HG03439 (cell line): Measurements from ENCODE around the gene HSPA6.
"Not testable (repeated sequence)": the region's sequence is repeated elsewhere in the genome, so short reads cannot be mapped to it uniquely, and the experiment has no call there.

Source experiments
- ATAC-seq: cut with Tn5 transposase; IDR thresholded peaks from one replicate; pipeline ENCODE4 v1.9.1; 2021; ENCODE audit warnings: mild to moderate bottlenecking, moderate library complexity; ENCODE audit not compliant: unreplicated experiment

The HSPA6 gene

DNA sequence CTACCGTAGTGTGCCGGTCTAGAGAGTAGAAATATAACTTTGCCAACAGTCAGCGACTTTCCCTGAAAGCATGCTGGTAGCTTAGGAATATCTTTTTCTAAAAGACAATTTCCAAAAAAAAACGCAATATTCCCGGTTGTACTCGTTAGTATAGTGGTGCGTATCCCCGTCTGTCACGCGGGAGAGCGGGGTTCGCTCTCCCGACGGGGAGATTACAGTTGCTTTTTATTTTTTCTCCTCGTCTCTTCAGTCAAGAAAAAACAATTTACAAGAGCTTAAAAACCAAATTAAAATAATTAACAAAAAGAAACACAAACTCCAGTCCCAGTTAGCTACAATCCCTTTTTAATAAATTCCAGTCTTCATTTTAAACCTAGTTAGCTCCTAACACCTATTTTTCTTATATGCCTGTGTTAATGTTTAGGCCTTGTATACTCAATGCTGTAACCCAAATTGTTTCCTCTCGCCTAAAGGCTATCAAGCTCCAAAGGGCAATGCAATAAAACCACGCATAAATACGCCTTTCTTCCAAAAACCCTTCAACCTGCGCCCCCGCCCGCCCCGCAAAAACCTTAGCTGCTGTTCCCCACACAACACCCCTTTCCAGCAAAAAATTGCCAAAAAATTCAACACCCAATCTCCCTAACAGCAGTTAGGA, 7.8 kb downstream of the HSPA6 start:
- no peak for ATAC-seq

DNA sequence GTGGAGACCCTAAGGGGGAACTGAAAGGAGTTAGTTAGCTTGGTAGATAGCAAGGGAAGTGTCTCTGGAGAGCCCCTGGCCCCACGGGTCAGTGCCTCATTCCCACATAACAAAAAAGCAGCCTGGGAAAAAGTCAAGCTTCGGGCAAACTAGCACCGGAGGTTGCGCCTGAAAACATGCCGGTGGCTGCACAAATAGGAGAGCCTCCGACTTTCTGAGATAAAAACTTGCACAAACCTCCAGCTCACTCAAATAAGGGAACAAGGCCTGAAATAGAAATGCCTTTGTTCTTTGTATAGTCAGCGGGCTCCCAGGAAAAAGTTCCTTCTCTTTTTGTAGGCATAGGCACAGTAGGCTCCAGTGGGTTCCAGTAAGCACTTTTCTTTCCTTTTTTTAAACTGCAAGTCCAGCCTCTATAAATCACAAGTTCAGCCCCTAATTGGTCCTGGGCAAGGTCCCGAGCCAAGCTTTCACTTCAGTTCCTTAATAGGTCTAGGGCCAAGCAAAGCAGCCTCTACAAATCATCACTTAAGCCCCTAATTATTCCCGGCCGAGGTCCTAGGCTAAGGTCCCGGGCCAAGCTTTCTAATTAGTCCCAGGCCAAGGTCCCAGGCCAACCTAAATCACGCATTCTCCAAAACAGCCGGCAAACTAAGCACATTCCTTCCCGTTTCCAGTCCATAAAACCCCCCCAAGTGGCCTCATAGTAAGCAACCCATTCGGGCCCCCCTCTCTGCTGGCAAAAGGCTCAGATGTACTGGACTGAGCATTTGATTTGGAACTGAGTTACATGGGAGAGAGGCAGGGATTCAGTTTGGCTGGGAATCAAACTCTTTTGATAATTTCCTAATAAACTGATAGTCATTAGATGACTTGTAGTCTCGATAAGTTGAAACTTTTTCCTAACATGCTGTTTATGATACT, 8.6 kb downstream of the HSPA6 start:
- ATAC-seq: not testable (repeated sequence)

DNA sequence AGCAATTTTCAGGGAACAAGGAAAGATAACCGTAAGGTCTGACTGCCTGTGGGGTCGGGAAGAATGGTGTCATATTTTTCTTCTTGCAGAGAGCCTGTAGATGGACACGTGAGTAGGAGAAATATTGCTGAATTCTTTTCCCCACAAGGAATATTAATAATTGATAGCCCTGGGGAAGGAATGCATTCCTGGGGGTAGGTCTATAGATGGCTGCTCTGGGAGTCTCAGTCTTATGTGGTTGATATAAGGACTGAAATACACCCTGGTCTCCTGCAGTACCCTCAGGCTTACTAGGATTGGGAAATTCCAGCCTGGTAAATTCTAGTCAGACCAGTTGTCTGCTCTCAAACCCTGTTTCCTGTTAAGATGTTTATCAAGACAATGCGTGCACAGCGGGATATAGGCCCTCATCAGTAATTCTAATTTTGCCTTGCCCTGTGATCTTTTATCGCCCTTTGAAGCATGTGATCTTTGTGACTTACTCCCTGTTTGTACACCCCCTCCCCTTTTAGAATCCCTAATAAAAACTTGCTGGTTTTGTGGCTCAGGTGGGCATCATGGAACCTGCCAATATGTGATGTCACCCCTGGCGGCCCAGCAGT, 12.8 kb downstream of the HSPA6 start:
- not testable (repeated sequence) for ATAC-seq

DNA sequence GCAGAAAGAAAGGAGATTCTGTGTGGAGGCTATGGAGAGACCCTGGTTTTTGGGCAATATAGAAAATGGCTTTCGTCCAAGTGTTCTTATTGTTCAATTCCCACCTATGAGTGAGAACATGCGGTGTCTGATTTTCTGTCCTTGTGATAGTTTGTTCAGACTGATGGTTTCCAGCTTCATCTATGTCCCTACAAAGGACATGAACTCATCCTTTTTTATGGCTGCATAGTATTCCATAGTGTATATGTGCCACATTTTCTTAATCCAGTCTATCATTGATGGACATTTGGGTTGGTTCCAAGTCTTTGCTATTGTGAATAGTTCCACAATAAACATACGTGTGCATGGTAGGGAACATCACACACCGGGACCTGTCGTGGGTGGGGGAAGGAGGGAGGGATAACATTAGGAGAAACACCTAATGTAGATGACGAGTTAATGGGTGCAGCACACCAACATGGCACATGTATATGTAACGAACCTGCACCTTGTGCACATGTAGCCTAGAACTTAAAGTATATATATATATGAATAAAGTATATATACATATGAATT, 14.7 kb downstream of the HSPA6 start:
- not testable (repeated sequence) for ATAC-seq

DNA sequence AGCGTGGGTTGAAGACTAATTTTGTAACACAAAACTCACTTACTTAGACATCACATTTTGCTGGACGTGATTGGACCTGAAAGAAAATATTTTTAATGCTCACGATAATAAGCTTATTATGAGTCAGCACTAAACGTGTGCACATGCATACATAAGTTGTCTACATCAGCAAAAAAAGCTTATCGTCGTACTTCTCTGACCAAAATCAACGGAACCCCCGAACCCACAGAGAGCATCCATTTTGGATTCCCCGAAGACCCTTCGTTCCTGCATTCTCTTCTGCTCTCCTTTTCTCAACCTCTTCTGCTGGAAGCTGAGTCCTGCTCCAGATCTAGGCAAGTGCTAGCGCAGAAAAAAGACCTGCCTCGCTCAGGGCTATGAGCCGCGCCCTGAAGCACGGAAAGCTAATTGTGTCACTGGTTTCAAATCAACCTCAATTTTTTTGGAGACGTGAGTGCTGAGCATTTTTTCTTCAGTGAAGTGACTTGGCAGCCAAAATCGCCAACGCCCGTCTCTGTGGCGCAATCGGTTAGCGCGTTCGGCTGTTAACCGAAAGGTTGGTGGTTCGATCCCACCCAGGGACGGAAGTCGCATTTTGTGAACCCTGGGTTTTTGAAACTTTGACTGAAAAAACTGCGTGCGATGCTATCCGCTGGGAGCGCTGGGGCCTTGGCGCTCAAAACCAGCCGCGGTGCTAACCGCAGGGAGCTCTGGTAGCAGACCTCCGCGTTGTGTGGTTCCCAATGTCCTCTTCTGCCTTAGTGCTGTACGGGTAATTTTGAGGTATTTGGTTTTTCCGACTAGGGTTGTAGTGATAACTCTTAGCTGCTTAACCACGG, 15.6 kb downstream of the HSPA6 start:
- peak; percentile 57 for ATAC-seq

DNA sequence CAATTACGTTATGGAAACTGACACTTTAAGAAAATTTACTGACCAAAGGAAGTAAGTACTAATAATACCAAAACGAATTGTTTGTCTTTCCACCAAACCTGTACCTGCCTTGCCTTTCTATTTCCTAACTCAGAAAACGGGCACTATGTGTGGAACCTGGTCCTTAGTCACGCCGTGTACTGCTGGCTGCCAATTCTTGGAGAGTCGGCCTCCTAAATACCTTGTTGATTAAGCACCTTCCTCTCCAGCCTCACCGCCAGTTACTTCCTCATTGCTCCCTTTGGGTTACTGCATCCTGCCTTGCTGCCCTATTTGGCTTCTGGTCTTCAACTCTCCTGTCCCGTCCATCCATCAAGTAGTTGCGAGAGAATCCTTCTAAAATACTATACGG, 16.2 kb downstream of the HSPA6 start:
- ATAC-seq: not testable (repeated sequence)

DNA sequence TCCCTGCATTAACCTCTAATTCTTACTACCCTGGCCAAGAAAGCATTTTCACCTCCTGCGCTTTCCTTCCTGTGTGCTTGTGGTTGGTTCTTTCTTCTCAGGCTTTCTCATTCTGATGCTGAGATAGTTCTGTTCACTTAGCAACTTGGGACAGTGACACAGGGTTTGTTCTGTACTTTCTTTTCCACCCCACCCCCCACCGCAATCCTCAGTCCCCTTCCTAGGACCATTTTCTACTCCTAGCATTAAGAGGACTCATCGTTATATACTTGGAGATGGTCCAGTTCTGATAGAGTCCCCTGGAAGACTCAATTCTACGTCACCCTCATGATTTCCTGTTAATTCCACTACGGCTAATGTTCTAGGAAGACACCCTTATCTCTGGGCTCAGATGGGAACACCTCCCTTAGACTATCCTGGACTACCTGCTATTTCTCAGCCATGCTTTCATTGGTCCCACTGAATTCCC, 17.8 kb downstream of the HSPA6 start:
- peak; percentile 48 for ATAC-seq

DNA sequence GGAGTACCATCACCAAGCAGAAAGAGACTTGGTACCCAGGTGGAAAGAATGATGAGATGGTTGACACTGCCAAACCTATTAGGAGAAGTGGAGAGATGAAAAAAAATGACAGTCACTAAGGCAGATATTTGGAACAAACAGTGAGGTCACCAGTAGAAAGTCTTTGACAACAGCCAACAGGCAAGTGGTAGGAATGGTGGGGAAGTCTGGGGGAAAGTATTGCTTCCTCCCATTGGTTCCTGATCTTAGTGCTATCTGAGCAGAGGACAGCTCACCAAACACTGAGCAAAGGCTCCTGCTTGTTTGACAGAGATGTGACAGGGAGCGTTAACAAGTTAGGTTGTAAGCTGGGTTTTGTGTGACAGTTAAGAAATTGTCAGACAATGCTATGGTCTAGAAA, 18.8 kb downstream of the HSPA6 start:
- not testable (repeated sequence) for ATAC-seq

DNA sequence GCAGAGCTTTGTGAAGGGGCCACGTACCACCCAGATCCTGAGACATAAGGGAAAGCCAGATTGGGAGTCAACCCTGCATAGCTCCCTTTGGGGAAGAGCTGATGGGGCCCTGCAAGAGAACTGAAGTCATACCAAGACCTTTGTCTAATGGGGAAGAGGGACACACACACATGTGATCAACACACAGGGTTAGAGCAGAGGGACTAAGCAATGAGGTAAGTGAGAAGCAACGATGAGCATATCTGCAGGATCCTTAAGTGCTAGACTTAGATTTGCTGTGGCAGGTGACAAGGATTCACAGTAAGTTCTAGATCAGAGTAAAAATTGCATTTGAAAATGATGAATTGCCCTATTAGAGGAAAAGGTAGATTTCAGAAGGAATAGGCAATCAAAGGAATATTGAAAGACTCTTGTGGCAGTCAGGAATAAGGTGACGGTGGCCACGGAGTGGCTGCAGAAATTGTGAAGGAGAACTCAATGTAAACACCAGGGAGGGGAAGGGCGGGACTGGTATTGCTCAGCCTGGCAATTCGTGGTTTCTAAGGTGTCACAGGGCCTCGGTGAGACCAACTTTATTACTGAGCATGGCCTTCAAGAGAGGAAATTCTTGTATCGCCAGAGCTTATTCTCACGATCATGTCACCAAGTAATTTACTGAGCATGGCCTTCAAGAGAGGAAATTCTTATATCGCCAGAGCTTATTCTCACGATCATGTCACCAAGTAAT, 20.8 kb downstream of the HSPA6 start:
- not testable (repeated sequence) for ATAC-seq

DNA sequence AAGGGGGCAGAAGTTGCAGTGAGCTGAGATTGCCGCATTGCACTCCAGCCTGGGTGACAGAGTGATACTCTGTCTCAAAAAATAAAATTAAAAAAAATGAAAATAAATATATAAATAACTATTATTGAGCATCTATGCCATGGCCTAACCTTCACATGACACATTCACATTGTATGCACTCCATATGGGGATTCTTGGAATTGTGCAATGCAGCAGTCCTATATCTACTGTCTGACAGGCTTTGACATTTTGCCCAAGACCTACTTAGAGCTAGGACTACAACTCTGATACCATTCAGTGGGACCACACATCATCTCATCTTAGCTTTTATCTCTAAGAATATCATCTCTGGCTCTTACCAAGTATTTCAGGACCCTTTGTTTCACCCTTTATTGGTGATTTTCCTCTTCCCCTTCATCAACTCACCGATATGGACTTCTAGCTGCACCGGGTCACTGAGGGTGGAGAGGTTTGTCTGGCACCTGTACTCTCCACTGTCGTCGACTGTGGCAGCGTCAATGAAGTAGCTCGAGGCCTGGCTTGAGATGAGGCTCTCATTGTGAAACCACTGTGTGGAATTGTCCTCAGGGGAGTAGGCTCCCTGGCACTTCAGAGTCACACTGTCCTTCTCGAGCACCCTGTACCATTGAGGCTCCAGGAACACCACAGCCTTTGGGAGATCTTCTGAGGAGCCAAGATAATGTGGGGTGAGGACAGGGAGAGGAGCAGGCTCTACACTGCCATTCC, 23.8 kb downstream of the HSPA6 start:
- not testable (repeated sequence) for ATAC-seq

DNA sequence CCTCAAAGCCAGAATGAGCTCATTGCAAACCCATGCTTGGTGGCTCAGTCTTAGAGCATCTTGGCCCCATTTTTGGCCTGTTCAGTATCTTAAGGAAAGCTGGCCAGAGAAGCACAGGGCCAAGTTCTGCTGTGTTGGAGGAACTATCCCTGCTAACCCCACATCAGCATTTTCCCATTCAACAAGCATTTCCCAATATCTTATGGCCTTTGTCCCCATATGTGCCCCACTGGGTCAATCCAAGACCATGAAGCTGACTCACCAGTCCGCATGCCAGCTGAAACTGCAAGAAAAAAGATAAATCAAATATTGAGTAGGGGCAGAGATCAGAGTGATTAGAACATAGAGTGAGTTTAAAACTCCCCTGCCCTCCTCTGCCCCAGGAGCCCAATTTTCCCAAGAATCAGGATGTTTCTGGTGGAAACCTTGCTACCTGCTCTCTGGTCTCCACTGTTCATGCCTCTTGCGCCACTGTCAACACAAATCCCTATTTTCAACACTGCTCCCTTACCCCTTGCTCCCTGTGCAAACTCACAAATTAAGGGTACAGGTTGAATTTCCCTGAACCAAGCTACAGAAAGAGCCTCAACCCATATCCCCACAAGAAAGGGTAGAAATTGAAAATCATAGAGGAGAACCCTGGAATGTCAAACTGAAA, 24.5 kb downstream of the HSPA6 start:
- ATAC-seq: not testable (repeated sequence)

DNA sequence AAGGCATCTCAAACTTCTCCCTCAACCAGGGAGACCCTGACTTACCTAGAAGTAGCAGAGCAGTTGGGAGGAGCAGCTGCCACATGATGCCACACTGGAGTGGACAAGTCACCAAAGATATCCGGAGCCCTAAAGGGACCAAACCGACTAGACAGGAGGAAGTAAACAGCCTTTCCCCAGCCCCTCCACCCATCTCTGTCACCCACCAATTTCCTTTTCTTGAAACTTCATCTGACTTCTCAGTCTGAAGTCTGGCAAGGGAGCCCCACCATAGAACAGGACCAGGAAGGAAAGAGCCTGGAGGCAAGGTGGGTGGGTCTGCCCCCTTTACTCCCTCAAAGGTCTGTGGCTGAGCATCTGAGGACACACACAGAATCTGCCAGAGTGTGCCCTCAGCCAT, 25.3 kb downstream of the HSPA6 start, which contains the start of gene FCGR3A:
TSS of gene FCGR3A (minus strand) at position 167 of the 400 bp plus-strand sequence. CDS start at position 85, 82 bp downstream.
- ATAC-seq: no peak

DNA sequence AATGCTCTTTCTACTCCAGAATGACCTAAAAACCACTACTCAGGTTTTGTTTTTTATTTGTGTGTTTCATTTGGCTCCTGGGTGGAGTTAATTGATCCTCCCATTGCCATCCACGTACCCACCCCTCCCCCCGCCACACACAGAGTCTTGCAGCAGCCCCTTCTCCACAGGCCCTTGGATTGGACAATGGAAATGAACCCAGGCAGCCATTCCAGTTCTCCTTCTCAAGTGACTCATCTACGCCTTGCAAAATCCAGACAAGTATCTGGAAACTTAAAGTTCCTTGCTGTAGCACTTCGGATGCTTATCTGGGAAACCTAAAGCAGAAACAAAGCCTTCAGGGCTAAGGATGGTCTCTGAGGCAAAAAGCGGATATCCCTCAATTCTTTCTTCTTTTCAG, 26.6 kb downstream of the HSPA6 start:
- not testable (repeated sequence) for ATAC-seq

DNA sequence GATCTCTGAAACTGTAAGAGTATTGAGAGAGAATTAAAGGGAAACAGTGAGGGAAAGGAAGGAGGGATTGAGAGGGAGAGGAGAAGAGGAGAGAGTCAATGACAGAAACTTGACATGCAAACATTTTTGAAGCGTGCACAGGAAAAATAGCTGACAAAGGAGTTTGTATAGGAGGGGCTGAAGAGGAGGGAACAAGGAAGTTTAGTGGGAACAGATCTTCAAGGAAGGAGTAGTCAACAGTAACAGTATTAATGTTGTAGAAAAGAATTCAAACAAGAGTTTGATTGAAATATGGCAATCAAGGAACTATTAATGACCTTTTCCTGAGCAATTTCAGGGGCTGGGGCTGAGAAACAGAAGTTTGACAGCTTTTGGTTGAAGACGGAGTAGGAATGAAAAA, 29.3 kb downstream of the HSPA6 start:
- not testable (repeated sequence) for ATAC-seq

DNA sequence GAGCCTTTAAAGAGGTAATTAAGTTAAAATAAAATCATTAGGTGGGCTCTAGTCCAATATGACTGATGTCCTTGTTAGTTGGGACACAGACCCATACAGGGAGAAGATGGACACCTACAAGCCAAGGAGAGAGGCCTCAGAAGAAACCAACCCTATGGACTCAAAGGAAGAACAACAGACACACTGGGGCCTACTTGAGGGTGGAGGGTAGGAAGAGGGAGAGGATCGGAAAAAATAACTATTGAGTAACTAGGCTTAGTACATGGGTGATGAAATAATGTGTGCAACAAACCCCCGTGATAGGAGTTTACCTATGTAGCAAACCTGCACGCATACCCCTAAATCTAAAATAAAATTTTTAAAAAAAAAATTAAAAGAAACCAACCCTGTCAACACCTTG, 30.0 kb downstream of the HSPA6 start:
- ATAC-seq: not testable (repeated sequence)

DNA sequence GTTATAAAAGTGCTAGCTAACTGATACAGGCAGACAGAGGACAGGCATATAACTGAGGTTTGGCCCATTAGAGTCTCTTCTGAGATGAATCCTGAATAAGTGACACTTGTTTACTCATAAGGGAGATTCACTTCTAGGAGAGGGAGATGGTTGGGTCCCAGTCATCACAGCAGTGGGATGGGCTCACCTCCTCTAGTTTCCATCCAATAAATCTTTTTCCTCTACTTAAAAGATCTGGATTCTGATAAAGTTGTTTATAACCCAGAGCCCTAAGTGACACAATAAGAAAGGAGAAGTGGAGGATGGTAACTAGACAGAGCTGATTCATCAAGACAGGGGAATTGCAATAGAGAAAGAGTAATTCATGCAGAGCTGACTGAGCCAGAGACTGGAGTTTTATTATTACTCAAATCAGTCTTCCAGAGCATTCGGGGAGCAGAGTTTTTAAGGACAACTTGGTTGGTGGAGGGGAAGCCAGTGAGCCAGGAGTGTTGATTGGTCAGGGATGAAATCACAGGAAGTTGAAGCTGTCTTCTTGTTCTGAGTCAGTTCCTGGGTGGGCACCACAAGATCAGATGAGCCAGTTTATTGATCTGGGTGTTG, 30.6 kb downstream of the HSPA6 start:
- not testable (repeated sequence) for ATAC-seq

DNA sequence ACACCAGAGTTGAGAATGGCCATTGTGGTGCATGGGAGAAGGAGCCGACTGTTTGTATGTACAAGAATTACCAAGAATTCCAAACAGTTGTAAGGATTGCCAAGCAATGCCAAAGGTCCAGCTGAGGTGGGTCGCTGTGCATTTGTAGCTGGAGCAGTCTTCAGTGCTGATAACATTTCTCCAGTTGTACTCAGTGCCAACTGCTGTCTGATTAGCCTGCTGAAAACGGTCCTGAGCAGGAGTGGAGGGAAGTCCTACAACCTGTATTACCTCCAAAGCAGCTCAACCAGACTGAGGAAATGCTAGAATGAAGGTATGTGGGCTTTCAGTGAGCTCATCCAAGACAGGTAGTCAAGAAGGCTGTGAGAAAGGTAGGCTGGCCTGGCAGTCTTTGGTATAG, 31.8 kb downstream of the HSPA6 start:
- ATAC-seq: not testable (repeated sequence)

DNA sequence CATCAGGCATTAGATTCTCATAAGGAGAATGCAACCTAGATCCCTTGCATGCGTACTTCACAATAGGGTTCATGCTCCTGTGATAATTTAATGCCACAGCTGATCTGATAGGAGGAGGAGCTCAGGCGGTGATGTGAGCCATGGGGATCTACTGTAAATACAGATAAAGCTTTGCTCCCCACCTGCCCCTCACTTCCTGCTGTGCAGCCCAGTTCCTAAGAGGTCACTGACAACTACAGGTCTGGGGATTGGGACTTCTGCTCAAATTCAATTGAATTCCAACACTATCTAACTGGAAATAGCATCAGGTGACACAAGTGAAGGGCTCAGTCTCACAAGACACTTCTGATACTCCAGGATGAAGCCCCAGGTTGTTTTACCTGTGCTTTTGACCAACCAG, 32.6 kb downstream of the HSPA6 start:
- not testable (repeated sequence) for ATAC-seq
